Tibial nerve (tissue), 4 donors: ENCODE measurements around the gene ST6GALNAC3.

ENCODE experiments used
- CTCF ChIP-seq, 5 experiments: fragments of 200-600 bp in 3 of 5; fragments of 450-650 bp in 2 of 5; sonication (generic) in 3 of 5; IDR thresholded peaks; one replicate each; pipeline ENCODE4 v1.5.1; 2016 to 2019; ENCODE audit warnings: antibody characterized with exemption in 5 of 5, mild to moderate bottlenecking in 3 of 5, moderate library complexity in 2 of 5
- EP300 ChIP-seq, 2 donors: sonication (generic); formaldehyde crosslinking; IDR thresholded peaks; one replicate each; pipeline ENCODE4 v1.6.1; 2017; ENCODE audit warnings: antibody characterized with exemption in 2 of 2, mild to moderate bottlenecking in 1 of 2
- POLR2A ChIP-seq, 2 donors: fragments of 450-650 bp; IDR thresholded peaks; one replicate each; pipeline ENCODE4 v1.6.1; 2017; ENCODE audit warnings: antibody characterized with exemption in 2 of 2, mild to moderate bottlenecking in 2 of 2, moderate library complexity in 2 of 2

- no peak for TF ChIP-seq CTCF (IDR thresholded peaks at IDR 0.05)
- TF ChIP-seq POLR2A (IDR thresholded peaks at IDR 0.05): no peak
- TF ChIP-seq EP300 (IDR thresholded peaks at IDR 0.05): no peak
Observed at GRCh38 chr1:76190749-76191424, 116.3 kb downstream of the ST6GALNAC3 start.
